GM12892 (cell line): ENCODE data around the gene KMT2C.

ENCODE experiments used
- POLR2A ChIP-seq: IDR thresholded peaks from 2 replicates; pipeline ENCODE4 v1.6.1; 2011; ENCODE audit warnings: low read depth, low read length, control low read depth
- TAF1 ChIP-seq: IDR thresholded peaks from 2 replicates; pipeline ENCODE4 v1.6.1; 2011; ENCODE audit warnings: low read depth, mild to moderate bottlenecking, control low read depth, low read length, borderline replicate concordance

DNA sequence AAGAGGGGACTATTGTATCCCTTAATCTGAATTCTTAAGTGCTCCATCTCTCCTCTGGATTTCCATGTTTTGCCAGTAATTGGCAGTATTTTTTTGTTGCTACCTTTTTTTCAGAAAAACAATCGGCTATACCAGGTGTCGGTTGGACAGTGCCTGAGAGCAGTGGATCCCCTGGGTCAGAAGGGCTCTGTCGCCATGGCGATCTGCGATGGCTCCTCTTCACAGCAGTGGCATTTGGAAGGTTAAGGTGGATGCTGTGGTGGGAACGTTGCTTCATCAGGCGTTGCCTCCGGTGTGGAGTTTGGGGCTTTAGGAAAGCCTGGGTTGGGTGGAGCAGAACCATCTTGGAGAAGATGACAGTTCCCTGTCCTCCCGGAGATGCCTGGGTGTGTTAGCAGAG, 314.4 kb downstream of the KMT2C start:
- TF ChIP-seq TAF1 = no peak
- no peak for TF ChIP-seq POLR2A
